GM21737 (cell line): ENCODE data around the gene SYT1.
"Not testable (repeated sequence)": the region's sequence is repeated elsewhere in the genome, so short reads cannot be mapped to it uniquely, and the experiment has no call there.

Experiments used
- ATAC-seq: cut with Tn5 transposase; IDR thresholded peaks from one replicate; pipeline ENCODE4 v1.9.1; 2021; ENCODE audit warnings: mild to moderate bottlenecking, moderate library complexity; ENCODE audit not compliant: unreplicated experiment

SYT1 gene

GRCh38 chr12:79200176-79200575 is 335.6 kb downstream of the SYT1 start:
- ATAC-seq: no peak

GRCh38 chr12:79203058-79203647 is 338.6 kb downstream of the SYT1 start:
- no peak for ATAC-seq

- no peak for ATAC-seq
Observed at GRCh38 chr12:79206871-79207270, 342.3 kb downstream of the SYT1 start.

DNA sequence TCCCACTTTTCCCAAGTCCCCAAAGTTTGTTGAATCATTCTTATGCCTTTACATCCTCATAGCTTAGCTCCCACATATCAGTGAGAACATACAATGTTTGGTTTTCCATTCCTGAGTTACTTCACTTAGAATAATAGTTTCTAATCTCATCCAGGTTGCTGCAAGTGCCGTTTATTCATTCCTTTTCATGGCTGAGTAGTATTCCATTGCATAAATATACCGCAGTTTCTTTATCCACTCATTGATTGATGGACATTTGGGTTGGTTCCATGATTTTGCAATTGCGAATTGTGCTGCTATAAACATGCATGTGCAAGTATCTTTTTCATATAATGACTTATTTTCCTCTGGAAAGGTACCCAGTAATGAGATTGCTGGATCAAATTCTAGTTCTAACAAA is 345.8 kb downstream of the SYT1 start:
- ATAC-seq: not testable (repeated sequence)

- ATAC-seq: no peak
Observed at GRCh38 chr12:79217306-79217705, 352.7 kb downstream of the SYT1 start.

GRCh38 chr12:79223210-79223609 is 358.6 kb downstream of the SYT1 start:
- no peak for ATAC-seq

- ATAC-seq: no peak
Observed at GRCh38 chr12:79223761-79224160, 359.2 kb downstream of the SYT1 start.

GRCh38 chr12:79227091-79227490 is 362.5 kb downstream of the SYT1 start:
- ATAC-seq: no peak

- ATAC-seq: no peak
Observed at GRCh38 chr12:79227646-79228045, 363.1 kb downstream of the SYT1 start.

DNA sequence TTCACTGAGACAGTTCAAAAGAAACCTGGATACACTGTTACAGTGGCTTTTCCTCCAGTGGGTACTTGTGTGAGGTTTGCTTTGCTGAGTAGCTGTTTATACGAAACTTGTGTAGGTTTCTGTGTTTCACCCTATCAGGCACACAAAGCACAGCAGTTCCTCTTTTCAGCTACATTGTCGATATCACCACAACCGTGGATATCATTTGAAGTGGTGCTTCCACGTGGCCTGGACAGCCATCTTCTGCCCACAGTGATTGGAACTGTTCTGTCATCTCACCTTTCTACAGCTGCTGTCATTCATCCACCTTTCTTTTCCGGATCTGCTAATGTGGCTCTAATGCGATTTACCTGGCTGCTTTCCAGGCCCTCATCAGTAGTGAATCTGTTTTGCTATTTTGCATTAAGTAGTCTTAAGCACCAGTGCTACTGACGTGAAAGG is 368.8 kb downstream of the SYT1 start:
- no peak for ATAC-seq

- ATAC-seq: no peak
Observed at GRCh38 chr12:79236920-79237319, 372.3 kb downstream of the SYT1 start.

DNA sequence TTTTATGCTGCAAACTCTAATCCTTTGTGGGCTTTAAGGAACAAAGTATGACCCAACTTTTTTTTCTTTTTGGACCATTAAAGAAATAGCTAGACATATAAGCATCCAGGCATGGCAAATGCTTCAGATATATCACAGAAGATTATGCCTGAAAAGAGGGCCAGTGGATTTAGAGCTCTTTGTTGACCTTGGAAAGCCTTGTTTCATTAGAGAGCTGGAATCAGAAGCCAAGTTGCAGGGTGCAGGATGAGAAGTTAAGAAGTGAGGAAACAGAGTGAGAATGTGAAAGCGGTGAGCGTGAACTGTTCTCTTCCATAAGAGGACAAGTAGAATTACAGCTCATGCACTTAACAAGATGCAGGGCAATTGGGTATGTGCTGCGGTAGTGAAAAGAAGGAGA is 373.7 kb downstream of the SYT1 start:
- ATAC-seq: no peak

GRCh38 chr12:79247494-79247893 is 382.9 kb downstream of the SYT1 start:
- no peak for ATAC-seq

DNA sequence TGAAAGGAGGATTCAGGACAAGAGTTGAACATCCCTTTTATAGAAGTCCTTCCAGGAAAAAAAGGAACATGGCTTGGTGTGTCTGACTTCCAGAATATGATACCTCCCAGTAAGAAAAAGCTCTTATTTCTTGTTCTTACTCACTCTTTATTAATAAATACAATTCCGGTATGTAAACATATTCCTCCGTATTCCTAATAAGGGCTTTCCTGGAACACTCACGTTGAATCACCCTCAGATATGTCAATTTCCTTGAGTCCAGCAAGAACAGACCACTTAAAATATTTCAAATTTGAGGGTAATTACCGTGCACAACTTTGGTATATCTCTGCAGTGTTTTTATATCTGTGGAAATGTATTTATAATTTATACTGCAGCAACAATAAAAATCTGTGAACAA is 385.6 kb downstream of the SYT1 start:
- ATAC-seq: no peak

DNA sequence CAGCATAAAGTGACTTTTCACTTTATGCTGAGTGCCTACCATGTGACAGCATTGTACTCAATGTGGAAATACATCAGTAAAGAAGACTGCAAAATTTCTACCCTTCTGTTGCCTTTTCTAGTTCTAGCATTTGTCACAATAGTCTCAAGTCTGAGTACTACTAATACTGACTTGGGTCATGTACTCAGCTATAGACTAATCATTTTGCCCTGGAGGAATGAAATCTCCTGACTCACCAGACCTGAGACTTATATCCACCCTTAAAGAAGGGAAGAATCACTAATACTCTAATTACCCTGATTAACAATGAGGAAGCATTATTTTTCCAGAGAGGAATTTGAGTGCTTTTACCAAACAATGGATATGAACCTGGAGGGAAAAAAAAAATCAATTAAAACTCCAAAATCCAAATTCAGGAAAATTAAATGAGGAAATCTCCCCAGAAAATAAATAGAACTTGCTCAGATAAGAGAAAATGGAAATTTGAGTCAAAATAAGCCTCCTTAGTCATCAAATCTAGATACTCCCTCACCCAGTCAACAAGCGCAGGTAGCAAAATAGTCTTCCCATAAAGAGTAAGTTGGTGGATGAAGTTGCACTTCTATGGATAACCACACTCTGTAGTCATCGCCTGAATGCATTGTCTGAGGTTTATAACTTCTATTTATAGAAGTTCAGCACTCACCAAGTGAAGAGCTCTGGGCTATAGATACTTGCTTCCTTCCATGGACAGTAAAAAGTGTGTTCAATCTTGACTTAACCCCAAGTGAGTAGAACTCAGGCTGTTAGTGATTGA is 386.6 kb downstream of the SYT1 start:
- no peak for ATAC-seq

GRCh38 chr12:79252358-79253075 is 387.9 kb downstream of the SYT1 start:
- ATAC-seq: no peak

- no peak for ATAC-seq
Observed at GRCh38 chr12:79255288-79255687, 390.7 kb downstream of the SYT1 start.

DNA sequence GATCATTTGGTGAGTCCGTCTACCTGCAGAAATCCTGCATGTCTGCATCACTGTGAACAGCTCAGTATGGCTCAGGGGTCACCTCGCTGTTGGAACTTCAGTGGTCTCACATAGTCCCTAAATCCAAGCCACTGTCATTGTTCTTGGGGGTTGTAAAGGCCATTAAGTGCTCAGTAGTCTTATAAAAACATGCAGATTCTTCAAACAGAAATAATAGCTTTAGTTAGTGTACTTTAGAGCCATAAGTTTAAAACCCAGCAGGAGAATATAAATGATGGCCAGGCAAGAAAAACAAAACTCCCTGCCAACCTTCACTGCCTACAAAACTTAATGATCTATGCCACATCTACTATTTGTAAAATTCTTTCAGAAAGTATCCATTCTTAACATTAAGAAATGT is 396.3 kb downstream of the SYT1 start:
- ATAC-seq: no peak

GRCh38 chr12:79262938-79263337 is 398.4 kb downstream of the SYT1 start:
- ATAC-seq: no peak

DNA sequence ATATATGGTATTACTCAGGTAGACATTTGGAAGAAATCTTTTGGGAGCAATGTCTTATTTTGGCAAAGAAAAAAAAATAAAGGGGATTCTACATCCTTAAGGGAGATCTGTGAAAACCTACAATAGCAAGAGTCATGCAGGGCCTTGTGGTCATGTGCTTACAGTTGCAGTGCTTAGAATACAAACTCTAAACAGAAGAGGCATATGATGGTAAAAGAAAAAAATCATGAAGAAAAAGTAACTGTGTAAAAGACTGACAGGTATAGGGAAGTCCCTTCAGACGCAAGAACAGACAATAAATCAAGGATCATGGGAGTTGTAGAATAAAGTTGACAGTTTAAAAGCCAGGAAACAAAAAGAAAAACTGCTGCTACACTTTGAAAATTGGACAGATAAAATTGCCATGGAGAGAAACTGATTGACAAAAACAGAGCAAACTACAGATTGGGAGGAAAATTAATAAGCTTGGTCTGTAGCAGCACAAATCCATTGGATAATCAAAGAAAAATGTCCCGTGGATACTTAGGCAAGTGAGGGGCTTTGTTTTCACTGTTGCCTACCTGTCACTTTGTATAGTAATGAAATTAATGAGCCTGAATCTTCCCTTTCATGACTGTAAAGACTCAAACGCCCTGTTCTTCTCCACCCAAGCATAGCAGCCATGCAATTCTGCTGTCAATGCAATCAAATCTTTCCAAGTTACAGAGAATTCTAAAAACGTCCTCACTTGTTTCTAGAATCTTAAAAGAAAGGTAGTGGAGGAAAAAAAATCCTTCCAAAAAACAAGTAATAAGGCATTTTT is 402.0 kb downstream of the SYT1 start:
- ATAC-seq: no peak

DNA sequence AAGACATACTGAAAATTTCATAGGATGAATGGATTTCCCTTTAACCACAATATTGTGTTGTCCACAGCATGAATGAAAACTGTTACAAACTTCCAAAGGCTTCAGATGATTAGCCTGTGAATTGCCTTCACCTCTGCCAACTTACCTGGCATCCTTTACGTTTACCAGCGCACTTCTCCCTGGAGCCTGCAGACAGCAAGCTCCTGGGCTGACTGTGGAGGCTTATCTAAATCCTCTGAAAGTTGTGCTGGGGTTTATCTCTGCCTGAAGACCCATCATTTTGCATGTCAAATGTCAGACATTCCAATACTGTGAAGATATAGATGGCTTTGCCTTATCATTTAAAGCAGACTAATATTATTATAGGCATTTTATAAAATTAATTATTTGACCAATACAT is 403.0 kb downstream of the SYT1 start:
- no peak for ATAC-seq
